HepG2 (cell line): Measurements from ENCODE around the gene PITHD1. TPM values are rescaled to one million over a fixed set of nuclear protein-coding genes. Genes with fewer than 3 reads are reported as not detected.
A peak's percentile ranks its signal among the peaks of the same experiment; 100 is the strongest.

Experiments used
- AGO1 ChIP-seq: fragments of 200-400 bp; formaldehyde crosslinking; IDR thresholded peaks from 2 replicates; pipeline ENCODE4 v1.6.1; 2017; ENCODE audit warnings: mild to moderate bottlenecking, low read depth, low read length, moderate library complexity; ENCODE audit not compliant: poor library complexity, severe bottlenecking
- ARNT2 ChIP-seq: sonication (generic); formaldehyde crosslinking; IDR thresholded peaks from 2 replicates; pipeline ENCODE4 v1.8.0; 2022; ENCODE audit warnings: mild to moderate bottlenecking, low read depth, missing genetic modification reagents, moderate library complexity
- CHD4 ChIP-seq: fragments of 200-600 bp; sonication (generic); IDR thresholded peaks from 2 replicates; pipeline ENCODE4 v1.7.0; 2017; ENCODE audit warnings: mild to moderate bottlenecking, low read length, borderline replicate concordance
- E2F2 ChIP-seq: sonication (generic); formaldehyde crosslinking; IDR thresholded peaks from 2 replicates; pipeline ENCODE4 v1.4.0; 2020; ENCODE audit warnings: missing genetic modification reagents, borderline replicate concordance
- ETV5 ChIP-seq: IDR thresholded peaks from 2 replicates; pipeline ENCODE4 v1.6.1; 2018; ENCODE audit warnings: missing biosample characterization, missing genetic modification reagents, inconsistent platforms, borderline replicate concordance
- GFI1 ChIP-seq: sonication (generic); formaldehyde crosslinking; IDR thresholded peaks from 2 replicates; pipeline ENCODE4 v1.5.0; 2020; ENCODE audit warnings: missing genetic modification reagents, mild to moderate bottlenecking, borderline replicate concordance
- HMG20A ChIP-seq: IDR thresholded peaks from 2 replicates; pipeline ENCODE4 v1.6.1; 2016; ENCODE audit warnings: borderline replicate concordance
- KLF13 ChIP-seq: sonication (generic); formaldehyde crosslinking; IDR thresholded peaks from 2 replicates; pipeline ENCODE4 v1.4.0; 2020; ENCODE audit warnings: mild to moderate bottlenecking, missing genetic modification reagents
- POLR2G ChIP-seq: fragments of 200-400 bp; formaldehyde crosslinking; IDR thresholded peaks from 2 replicates; pipeline ENCODE4 v1.6.1; 2018; ENCODE audit warnings: mild to moderate bottlenecking, low read depth, low read length, moderate library complexity
- PREB ChIP-seq: sonication (generic); formaldehyde crosslinking; IDR thresholded peaks from 2 replicates; pipeline ENCODE4 v1.4.0; 2020; ENCODE audit warnings: missing genetic modification reagents
- PRMT3 ChIP-seq: sonication (generic); formaldehyde crosslinking; IDR thresholded peaks from 2 replicates; pipeline ENCODE4 v1.8.1; 2022; ENCODE audit warnings: low read depth, mild to moderate bottlenecking, moderate library complexity, missing genetic modification reagents, borderline replicate concordance
- SATB2 ChIP-seq: sonication (generic); formaldehyde crosslinking; IDR thresholded peaks from 2 replicates; pipeline ENCODE4 v1.5.0; 2020; ENCODE audit warnings: missing genetic modification reagents
- SCMH1 ChIP-seq: sonication (generic); formaldehyde crosslinking; IDR thresholded peaks from 2 replicates; pipeline ENCODE4 v1.9.0; 2021; ENCODE audit warnings: missing genetic modification reagents, mild to moderate bottlenecking, borderline replicate concordance
- SIX4 ChIP-seq: sonication (generic); formaldehyde crosslinking; IDR thresholded peaks from 2 replicates; pipeline ENCODE4 v1.4.0; 2020; ENCODE audit warnings: missing genetic modification reagents
- TRIM24 ChIP-seq: sonication (generic); formaldehyde crosslinking; IDR thresholded peaks from 2 replicates; pipeline ENCODE4 v1.8.0; 2022; ENCODE audit warnings: mild to moderate bottlenecking, missing genetic modification reagents
- ZKSCAN8 ChIP-seq: IDR thresholded peaks from 2 replicates; pipeline ENCODE4 v1.6.1; 2016; ENCODE audit warnings: borderline replicate concordance, missing genetic modification reagents, missing compliant biosample characterization
- ZNF350 ChIP-seq: sonication (generic); formaldehyde crosslinking; IDR thresholded peaks from 2 replicates; pipeline ENCODE4 v1.4.0; 2020; ENCODE audit warnings: mild to moderate bottlenecking, low read depth, missing genetic modification reagents, borderline replicate concordance
- ZNF574 ChIP-seq: sonication (generic); formaldehyde crosslinking; IDR thresholded peaks from 2 replicates; pipeline ENCODE4 v1.4.0; 2020; ENCODE audit warnings: missing genetic modification reagents
- polyA plus RNA-seq, 8 experiments: library from polyadenylated mRNA; depleted of rRNA in 3 of 8; stranded (reverse) in 7 of 8; unstranded in 1 of 8; fragments of >200 nt; fragmentation: Illumina TruSeq in 4 of 8; extraction: Trizol in 4 of 8; gene quantifications; 2 replicates each; pipeline versions ENCODE4 v1.2.1 to v1.2.3, GENCODE V29; 2011 to 2016; ENCODE audit warnings: low read depth in 4 of 8, missing spikeins in 1 of 8, mixed read lengths in 1 of 8; ENCODE audit not compliant: insufficient read depth in 1 of 8
- total RNA-seq, 5 experiments: library from RNA; depleted of rRNA; stranded (reverse); fragments of >200 nt; fragmentation: Illumina TruSeq; extraction: Trizol; gene quantifications; 2 replicates each; pipeline ENCODE4 v1.2.3, GENCODE V29; 2016; ENCODE audit warnings: low read depth in 1 of 5
- TF ChIP-seq, protein P1 (sequence below): sonication (generic); formaldehyde crosslinking; IDR thresholded peaks from 2 replicates; pipeline ENCODE4 v1.4.0; 2020; ENCODE audit warnings: missing genetic modification reagents, low read depth, mild to moderate bottlenecking, borderline replicate concordance
- TF ChIP-seq, protein P2 (sequence below): sonication (generic); formaldehyde crosslinking; IDR thresholded peaks from 2 replicates; pipeline ENCODE4 v1.9.0; 2021; ENCODE audit warnings: missing genetic modification reagents, borderline replicate concordance

Gene PITHD1
- total and polyA plus RNA-seq, 2 of the 13 experiments (the other 11 are each of a cell fraction or from before 2014, with no cell fraction given): 28.0 to 37.3 TPM

- no peak for TF ChIP-seq ZNF574
- TF ChIP-seq ARNT2 (CRISPR knock-in tag): no peak
- TF ChIP-seq, protein P1, sequence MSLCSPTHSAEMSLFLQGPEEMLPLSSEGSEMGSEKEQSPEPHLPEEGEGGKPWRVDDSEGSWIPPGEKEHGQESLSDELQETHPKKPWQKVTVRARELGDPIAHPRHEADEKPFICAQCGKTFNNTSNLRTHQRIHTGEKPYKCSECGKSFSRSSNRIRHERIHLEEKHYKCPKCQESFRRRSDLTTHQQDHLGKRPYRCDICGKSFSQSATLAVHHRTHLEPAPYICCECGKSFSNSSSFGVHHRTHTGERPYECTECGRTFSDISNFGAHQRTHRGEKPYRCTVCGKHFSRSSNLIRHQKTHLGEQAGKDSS: no peak
- no peak for TF ChIP-seq TRIM24 (CRISPR knock-in tag)
- TF ChIP-seq PRMT3 (CRISPR knock-in tag): no peak
- TF ChIP-seq HMG20A (CRISPR knock-in tag): no peak
- no peak for TF ChIP-seq ZKSCAN8 (CRISPR knock-in tag)
- TF ChIP-seq SIX4 (CRISPR knock-in tag): no peak
- TF ChIP-seq SATB2 (CRISPR knock-in tag): no peak
- no peak; the same call in 1 of the 2 replicates for TF ChIP-seq ZNF350 (CRISPR knock-in tag)
- no peak for TF ChIP-seq SCMH1 (CRISPR knock-in tag)
- TF ChIP-seq GFI1 (CRISPR knock-in tag): no peak
- TF ChIP-seq AGO1: no peak
- TF ChIP-seq PREB (CRISPR knock-in tag): no peak
- TF ChIP-seq, protein P2, sequence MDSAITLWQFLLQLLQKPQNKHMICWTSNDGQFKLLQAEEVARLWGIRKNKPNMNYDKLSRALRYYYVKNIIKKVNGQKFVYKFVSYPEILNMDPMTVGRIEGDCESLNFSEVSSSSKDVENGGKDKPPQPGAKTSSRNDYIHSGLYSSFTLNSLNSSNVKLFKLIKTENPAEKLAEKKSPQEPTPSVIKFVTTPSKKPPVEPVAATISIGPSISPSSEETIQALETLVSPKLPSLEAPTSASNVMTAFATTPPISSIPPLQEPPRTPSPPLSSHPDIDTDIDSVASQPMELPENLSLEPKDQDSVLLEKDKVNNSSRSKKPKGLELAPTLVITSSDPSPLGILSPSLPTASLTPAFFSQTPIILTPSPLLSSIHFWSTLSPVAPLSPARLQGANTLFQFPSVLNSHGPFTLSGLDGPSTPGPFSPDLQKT (CRISPR knock-in tag): no peak
- no peak for TF ChIP-seq E2F2 (CRISPR knock-in tag)
- TF ChIP-seq POLR2G: peak; percentile 81
- TF ChIP-seq CHD4: no peak
- no peak for TF ChIP-seq KLF13
- TF ChIP-seq ETV5 (CRISPR knock-in tag): peak; percentile 84; the same call in 1 of the 2 replicates
Measured at GRCh38 chr1:23799570-23800399, 21.6 kb downstream of the PITHD1 start (continued).
